Measurements from ENCODE around the gene ANTXRL.
"Not testable (repeated sequence)": the region's sequence is repeated elsewhere in the genome, so short reads cannot be mapped to it uniquely, and the experiment has no call there.

Gene ANTXRL

GRCh38 chr10:46296641-46297141, 9.9 kb downstream of the ANTXRL start:
- no peak for DNase-seq

GRCh38 chr10:46297406-46298204, 10.8 kb downstream of the ANTXRL start:
- DNase-seq = no peak

- no peak for DNase-seq
Measured at GRCh38 chr10:46298477-46299285, 11.9 kb downstream of the ANTXRL start.

- no peak for DNase-seq
Measured at GRCh38 chr10:46299286-46299535, 12.4 kb downstream of the ANTXRL start.

- DNase-seq = no peak
Measured at GRCh38 chr10:46299536-46300369, 13.0 kb downstream of the ANTXRL start.

- DNase-seq = not testable (repeated sequence)
Measured at GRCh38 chr10:46300370-46300711, 13.5 kb downstream of the ANTXRL start.

- no peak for DNase-seq
Measured at GRCh38 chr10:46301056-46301645, 14.4 kb downstream of the ANTXRL start.

GRCh38 chr10:46301721-46302479, 15.1 kb downstream of the ANTXRL start:
- no peak for DNase-seq

GRCh38 chr10:46302765-46303352, 16.1 kb downstream of the ANTXRL start:
- DNase-seq = not testable (repeated sequence)

GRCh38 chr10:46304062-46304461, 17.3 kb downstream of the ANTXRL start:
- no peak for DNase-seq

GRCh38 chr10:46304671-46305070, 17.9 kb downstream of the ANTXRL start:
- DNase-seq = not testable (repeated sequence)

GRCh38 chr10:46305079-46305818, 18.5 kb downstream of the ANTXRL start:
- no peak for DNase-seq

- no peak for DNase-seq
Measured at GRCh38 chr10:46305986-46306385, 19.2 kb downstream of the ANTXRL start.

- DNase-seq = no peak
Measured at GRCh38 chr10:46306516-46307184, 19.9 kb downstream of the ANTXRL start.

- DNase-seq = no peak
Measured at GRCh38 chr10:46307281-46308112, 20.7 kb downstream of the ANTXRL start.

- no peak for DNase-seq
Measured at GRCh38 chr10:46308113-46308415, 21.3 kb downstream of the ANTXRL start.

- no peak for DNase-seq
Measured at GRCh38 chr10:46308666-46309450, 22.1 kb downstream of the ANTXRL start.

GRCh38 chr10:46309511-46310142, 22.8 kb downstream of the ANTXRL start:
- DNase-seq = no peak
